ENCODE data around the gene MAGEA1.
"Not testable (repeated sequence)": the region's sequence is repeated elsewhere in the genome, so short reads cannot be mapped to it uniquely, and the experiment has no call there.

Gene MAGEA1

DNA sequence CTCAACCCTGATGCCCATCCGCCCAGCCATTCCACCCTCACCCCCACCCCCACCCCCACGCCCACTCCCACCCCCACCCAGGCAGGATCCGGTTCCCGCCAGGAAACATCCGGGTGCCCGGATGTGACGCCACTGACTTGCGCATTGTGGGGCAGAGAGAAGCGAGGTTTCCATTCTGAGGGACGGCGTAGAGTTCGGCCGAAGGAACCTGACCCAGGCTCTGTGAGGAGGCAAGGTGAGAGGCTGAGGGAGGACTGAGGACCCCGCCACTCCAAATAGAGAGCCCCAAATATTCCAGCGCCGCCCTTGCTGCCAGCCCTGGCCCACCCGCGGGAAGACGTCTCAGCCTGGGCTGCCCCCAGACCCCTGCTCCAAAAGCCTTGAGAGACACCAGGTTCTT is at the start of gene MAGEA1:
TSS of gene MAGEA1 (plus strand) at position 154 of the 400 bp plus-strand sequence. CDS start 3,106 bp downstream, outside the sequence.
- DNase-seq (ENCODE audit: low read depth in 1 of 2, low spot score in 1 of 2), result no peak

DNA sequence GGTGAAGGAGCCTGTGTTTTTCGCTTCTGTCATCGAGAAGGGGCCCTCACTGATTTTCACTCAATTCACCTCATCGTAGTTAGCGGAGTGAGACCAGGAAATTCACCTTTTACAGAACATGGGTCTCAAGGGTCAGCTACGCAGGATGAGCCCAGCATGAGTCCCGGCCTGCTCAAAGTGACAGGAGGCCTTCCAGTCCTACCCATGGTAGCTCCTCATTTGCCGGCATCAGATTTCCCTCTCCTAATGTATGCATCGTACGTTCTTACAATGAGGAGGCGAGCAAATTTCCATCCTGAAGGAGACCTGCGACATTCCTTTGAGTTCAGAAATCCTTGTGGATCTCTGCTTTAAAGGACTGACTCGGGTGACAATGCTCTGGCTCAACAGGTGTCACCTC is 46.2 kb upstream of the MAGEA1 start:
- not testable (repeated sequence) for DNase-seq (ENCODE audit: low read depth in 1 of 2, low spot score in 1 of 2)

DNA sequence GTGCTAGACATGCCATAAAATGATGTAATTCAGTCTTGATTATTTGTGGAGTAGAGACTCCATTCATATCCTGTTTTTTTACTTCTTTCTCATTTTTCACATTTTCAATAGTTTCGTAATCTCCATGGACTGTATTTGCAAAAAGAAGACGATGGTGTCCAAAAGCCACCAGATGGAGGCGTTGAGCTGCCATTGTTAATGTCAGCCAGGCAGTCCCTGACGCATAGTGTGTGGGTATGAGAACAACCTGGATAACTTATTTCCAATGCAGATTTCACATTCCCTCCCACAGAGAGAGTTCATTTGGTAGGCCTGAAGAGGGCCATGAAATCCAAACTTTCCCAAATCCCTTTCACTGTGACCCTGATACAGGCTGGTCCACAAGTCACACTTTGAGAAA is 40.0 kb upstream of the MAGEA1 start:
- DNase-seq (ENCODE audit: low read depth in 1 of 2, low spot score in 1 of 2), result not testable (repeated sequence)

GRCh38 chrX:153146288-153146687 is 32.8 kb upstream of the MAGEA1 start:
- DNase-seq (ENCODE audit: low read depth in 1 of 2, low spot score in 1 of 2), result not testable (repeated sequence)

DNA sequence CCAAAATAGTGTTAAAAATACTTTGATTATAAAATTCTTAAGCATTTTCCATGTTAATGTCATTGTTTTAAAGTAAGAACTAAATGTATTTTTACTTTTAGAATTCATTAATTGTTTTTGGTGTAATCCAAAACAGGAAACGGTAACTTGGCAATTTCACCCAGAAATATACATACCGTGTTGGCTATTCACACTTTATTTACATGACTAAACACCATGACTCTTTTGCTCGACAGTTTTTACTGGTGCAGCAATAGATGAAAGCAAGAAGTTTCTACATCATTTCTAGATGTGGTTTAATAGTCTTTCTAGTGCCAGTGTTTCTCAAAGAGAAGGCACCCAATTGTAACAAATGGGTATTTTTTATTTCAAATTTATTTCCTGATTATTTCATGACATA is 25.6 kb upstream of the MAGEA1 start:
- no peak for DNase-seq (ENCODE audit: low read depth in 1 of 2, low spot score in 1 of 2)

DNA sequence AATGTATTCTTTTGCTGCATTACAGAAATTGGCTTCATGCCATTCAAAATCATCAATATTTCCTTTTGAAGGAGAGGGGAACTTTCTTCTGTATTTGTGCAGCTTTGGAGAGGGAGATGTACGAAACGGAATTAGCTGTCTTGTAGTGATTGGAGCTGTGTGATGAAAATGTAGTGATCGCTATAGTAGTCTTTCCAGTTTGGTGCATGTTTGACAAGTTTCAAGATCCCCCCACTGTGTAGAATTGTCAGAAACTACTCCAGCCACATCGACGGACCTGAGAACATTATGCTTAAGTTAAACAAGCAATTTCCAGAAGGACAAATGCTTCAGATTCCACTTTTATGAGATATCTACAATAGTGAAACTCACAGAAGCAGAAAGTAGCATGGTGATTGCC is 21.6 kb upstream of the MAGEA1 start:
- DNase-seq (ENCODE audit: low read depth in 1 of 2, low spot score in 1 of 2), result no peak

DNA sequence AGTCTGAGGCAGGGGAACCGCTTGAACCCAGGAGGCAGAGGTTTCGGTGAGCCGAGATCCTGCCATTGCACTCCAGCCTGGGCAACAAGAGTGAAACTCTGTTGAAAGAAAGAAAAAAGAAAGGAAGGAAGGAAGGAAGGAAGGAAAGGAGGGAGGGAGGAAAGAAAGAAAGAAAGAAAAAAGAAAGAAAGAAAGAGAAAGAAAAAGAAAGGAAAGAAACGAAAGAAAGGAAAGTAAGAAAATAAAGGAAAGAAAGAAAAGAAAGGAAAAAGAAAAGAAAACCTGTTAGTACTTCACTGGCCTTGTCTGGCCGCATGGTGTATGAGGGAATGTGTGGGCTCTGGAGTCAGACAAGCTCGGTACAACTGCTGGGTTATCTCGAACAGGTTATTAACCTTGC is 20.8 kb upstream of the MAGEA1 start:
- no peak for DNase-seq (ENCODE audit: low read depth in 1 of 2, low spot score in 1 of 2)

GRCh38 chrX:153161952-153162351 is 17.1 kb upstream of the MAGEA1 start:
- DNase-seq (ENCODE audit: low read depth in 1 of 2, low spot score in 1 of 2), result no peak

DNA sequence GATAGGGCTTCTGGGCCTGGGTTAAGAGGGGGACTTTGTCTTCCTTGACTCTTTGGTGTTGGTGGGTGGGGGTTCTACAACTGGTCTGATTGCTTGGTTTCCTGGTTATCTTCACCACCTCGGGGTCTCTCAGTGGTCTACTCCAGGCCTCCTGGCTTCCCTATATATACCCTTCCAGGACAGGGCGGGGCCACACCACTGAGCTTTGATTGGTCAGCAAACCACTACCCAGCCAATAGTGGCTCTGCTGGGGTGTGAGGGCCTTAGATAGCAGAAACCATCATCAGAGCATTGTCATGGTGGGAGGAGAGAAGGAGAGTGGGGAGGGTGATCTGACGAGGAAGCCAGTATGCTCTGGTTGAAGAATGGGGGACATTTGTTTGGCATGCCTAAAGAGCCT is 14.4 kb upstream of the MAGEA1 start:
- no peak for DNase-seq (ENCODE audit: low read depth in 1 of 2, low spot score in 1 of 2)

GRCh38 chrX:153168423-153168822 is 10.7 kb upstream of the MAGEA1 start:
- DNase-seq (ENCODE audit: low read depth in 1 of 2, low spot score in 1 of 2), result not testable (repeated sequence)

GRCh38 chrX:153181822-153182221 is 2.7 kb downstream of the MAGEA1 start:
- no peak for DNase-seq (ENCODE audit: low read depth in 1 of 2, low spot score in 1 of 2)

DNA sequence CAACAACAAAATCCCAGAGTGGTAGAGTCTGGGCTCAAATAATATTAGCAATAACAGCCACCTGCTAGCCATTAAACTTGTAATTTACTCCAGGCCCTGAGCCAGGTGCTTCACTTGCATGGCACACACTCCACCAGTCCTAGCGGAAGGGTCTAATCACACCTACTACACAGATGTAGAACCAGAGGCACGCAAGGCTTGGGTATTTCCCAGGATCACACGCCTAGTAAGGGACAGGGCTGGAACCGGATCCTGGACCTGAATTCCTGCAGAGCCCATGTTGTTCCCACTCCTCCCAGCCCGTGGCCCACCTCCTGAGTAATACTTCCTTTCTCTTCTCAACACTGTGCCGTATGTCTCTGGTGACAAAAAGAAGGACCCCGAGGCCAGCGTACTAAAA is 5.7 kb downstream of the MAGEA1 start:
- DNase-seq (ENCODE audit: low read depth in 1 of 2, low spot score in 1 of 2), result no peak

GRCh38 chrX:153190381-153190780 is 11.3 kb downstream of the MAGEA1 start:
- DNase-seq (ENCODE audit: low read depth in 1 of 2, low spot score in 1 of 2), result no peak

DNA sequence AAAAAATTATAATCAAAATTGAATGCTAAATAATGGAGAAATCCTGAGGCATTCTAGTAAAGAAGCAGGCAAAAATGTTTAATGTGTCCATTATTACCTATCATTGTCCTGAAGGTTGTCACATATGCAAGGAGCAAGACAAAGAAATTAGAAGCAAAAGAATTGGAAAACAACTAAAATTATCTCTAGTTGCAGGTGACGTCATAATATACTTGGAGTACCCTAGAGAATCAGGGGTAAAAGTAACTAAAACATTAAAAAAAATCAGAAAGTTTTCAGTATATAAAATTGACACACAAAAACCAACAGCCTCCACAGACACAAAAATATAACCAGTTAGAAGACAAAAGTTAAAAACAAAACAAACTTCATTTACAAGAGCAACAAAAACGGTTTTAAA is 21.4 kb downstream of the MAGEA1 start:
- no peak for DNase-seq (ENCODE audit: low read depth in 1 of 2, low spot score in 1 of 2)

GRCh38 chrX:153206425-153207046 is 27.5 kb downstream of the MAGEA1 start:
- DNase-seq (ENCODE audit: low read depth in 1 of 2, low spot score in 1 of 2), result no peak

- no peak for DNase-seq (ENCODE audit: low read depth in 1 of 2, low spot score in 1 of 2)
Observed at GRCh38 chrX:153209347-153209746, 30.3 kb downstream of the MAGEA1 start.

- no peak for DNase-seq (ENCODE audit: low read depth in 1 of 2, low spot score in 1 of 2)
Observed at GRCh38 chrX:153214934-153215333, 35.9 kb downstream of the MAGEA1 start.

GRCh38 chrX:153216926-153217325 is 37.8 kb downstream of the MAGEA1 start:
- no peak for DNase-seq (ENCODE audit: low read depth in 1 of 2, low spot score in 1 of 2)

- no peak for DNase-seq (ENCODE audit: low read depth in 1 of 2, low spot score in 1 of 2)
Observed at GRCh38 chrX:153225438-153226098, 46.5 kb downstream of the MAGEA1 start.

- no peak for DNase-seq (ENCODE audit: low read depth in 1 of 2, low spot score in 1 of 2)
Observed at GRCh38 chrX:153226344-153227185, 47.5 kb downstream of the MAGEA1 start.

Measured in activated T-helper 1 cell treated with anti-CD3 and anti-CD28 coated beads, Interleukin-2, amount 50 U/mL, for 16 hours (primary cell).